Melanocyte of skin (primary cell): ENCODE data around the gene LCN6. TPM values are rescaled to one million over a fixed set of nuclear protein-coding genes. Genes with fewer than 3 reads are reported as not detected.

ENCODE experiments used
- small RNA-seq, 2 donors: library from RNA; depleted of rRNA; stranded (forward); fragments of <200 nt; gene quantifications; one replicate each; pipeline ENCODE3, GENCODE V24; 2012
- total RNA-seq, 2 donors: library from RNA; depleted of rRNA; stranded (reverse); fragments of >200 nt; gene quantifications; 2 replicates each; pipeline ENCODE4 v1.2.3, GENCODE V29; 2012

Gene LCN6
- total RNA-seq: not detected

GRCh38 chr9:136748201-136748600, at the start of gene LCN6:
Gene LCN6 (minus strand): TSS chr9:136748525. CDS start chr9:136748483, 42 bp downstream.

GRCh38 chr9:136796238-136796774, 48.0 kb upstream of the LCN6 start, which contains the start of gene CCDC183:
Gene CCDC183 (plus strand): TSS chr9:136796338. CDS start chr9:136796398, 60 bp downstream.

GRCh38 chr9:136790640-136791515, 42.6 kb upstream of the LCN6 start, which contains the start of gene TMEM141:
Gene TMEM141 (plus strand): TSS chr9:136791344. CDS start chr9:136791371, 27 bp downstream.

GRCh38 chr9:136764301-136764891, 16.1 kb upstream of the LCN6 start, which contains the start of gene LCN15:
Gene LCN15 (minus strand): TSS chr9:136764518. CDS start chr9:136764488, 30 bp downstream.

GRCh38 chr9:136742591-136743391, 5.5 kb downstream of the LCN6 start, which contains the start of gene LCN10:
Gene LCN10 (minus strand): TSS chr9:136742940. CDS start chr9:136742903, 37 bp downstream.

GRCh38 chr9:136711751-136712689, 36.3 kb downstream of the LCN6 start, which contains the start of gene DIPK1B:
Gene DIPK1B (plus strand): TSS chr9:136712572. CDS start chr9:136712666, 94 bp downstream.

Small RNAs within 50 kb of the gene (small RNA-seq; reads per million reads assigned to genes)
- gene ATP6V1G1P3 (0 reads per million in 2 donors), gene MIR6722 (0 to 0.09 reads per million in 2 donors)

Other genes starting within 250 kb of the LCN6 start
- gene NOTCH1, start 202.5 kb downstream of the LCN6 start, total RNA-seq: 10 to 100 TPM in 1 of 2 donors, 1 to 10 TPM in 1; 9.6 to 23.0 TPM
- 10 to 100 TPM in 1 of 2 donors, 1 to 10 TPM in 1; 5.9 to 18.3 TPM for gene EGFL7, start 85.6 kb downstream of the LCN6 start, total RNA-seq
- gene AGPAT2, start 61.1 kb downstream of the LCN6 start, total RNA-seq: 10 to 100 TPM; 48.2 to 67.3 TPM
- 10 to 100 TPM in 1 of 2 donors, 1 to 10 TPM in 1; 8.6 to 11.7 TPM for gene DIPK1B, start 36.0 kb downstream of the LCN6 start, total RNA-seq
- not detected for gene LCN10, start 5.6 kb downstream of the LCN6 start, total RNA-seq
- gene LCN8, start 9.7 kb upstream of the LCN6 start, total RNA-seq: not detected
- not detected for gene LCN15, start 16.0 kb upstream of the LCN6 start, total RNA-seq
- 10 to 100 TPM; 42.3 to 55.4 TPM for gene TMEM141, start 42.8 kb upstream of the LCN6 start, total RNA-seq
- gene CCDC183, start 47.8 kb upstream of the LCN6 start, total RNA-seq: under 1 TPM; 0.67 to 0.69 TPM
- gene RABL6, start 59.4 kb upstream of the LCN6 start, total RNA-seq: 100 to 1,000 TPM in 1 of 2 donors, 10 to 100 TPM in 1; 84.3 to 100 TPM
- under 1 TPM; 0.33 to 0.34 TPM for gene AJM1, start 94.0 kb upstream of the LCN6 start, total RNA-seq
- 10 to 100 TPM; 40.0 to 51.6 TPM for gene PHPT1, start 100.9 kb upstream of the LCN6 start, total RNA-seq
- gene MAMDC4, start 103.8 kb upstream of the LCN6 start, total RNA-seq: under 1 TPM; 0.67 to 0.69 TPM
- 100 to 1,000 TPM; 181 to 217 TPM for gene EDF1, start 117.8 kb upstream of the LCN6 start, total RNA-seq
- 10 to 100 TPM; 18.9 to 27.3 TPM for gene TRAF2, start 138.0 kb upstream of the LCN6 start, total RNA-seq
- 100 to 1,000 TPM; 140 to 142 TPM for gene FBXW5, start 196.2 kb upstream of the LCN6 start, total RNA-seq
- gene C8G, start 196.7 kb upstream of the LCN6 start, total RNA-seq: under 1 TPM in 1 of 2 donors, not detected in 1; under 0.01 TPM
- gene LCN12, start 203.7 kb upstream of the LCN6 start, total RNA-seq: not detected
- not detected for gene PTGDS, start 229.0 kb upstream of the LCN6 start, total RNA-seq
- gene LCNL1, start 234.5 kb upstream of the LCN6 start, total RNA-seq: not detected
- 10 to 100 TPM; 15.1 to 20.6 TPM for gene PAXX, start 243.9 kb upstream of the LCN6 start, total RNA-seq
- not detected for gene CLIC3, start 248.0 kb upstream of the LCN6 start, total RNA-seq